Measurements from ENCODE around the gene ENPP7. TPM values are rescaled to one million over a fixed set of nuclear protein-coding genes. Genes with fewer than 3 reads are reported as not detected.
"Not testable (repeated sequence)": the region's sequence is repeated elsewhere in the genome, so short reads cannot be mapped to it uniquely, and the experiment has no call there.

The ENPP7 gene
- total RNA-seq, 2 experiments from 2014 or later, result 0.14 TPM; not detected in 1

- Mint-ChIP-seq H3K36me3 (no peaks in the 10 kb centered on the region), H3K4me1 (peaks cover 7% of the 10 kb centered on the region), H3K27me3 (peaks cover 60% of the 10 kb centered on the region), H3K27ac (no peak overlapping the region), H3K4me3 (no peak overlapping the region), H3K9me3 (no peaks in the 10 kb centered on the region)
- ATAC-seq (ENCODE audit: low read depth), result no peak
- POLR2A ChIA-PET, result no interaction called here
- no peak for DNase-seq
Measured at GRCh38 chr17:79743614-79744013, 12.9 kb downstream of the ENPP7 start.

- POLR2A ChIA-PET, result interaction anchor here (0.8 to 1.3 kb wide), 6 partner anchors 31 to 248 kb away, joined by 3 to 5 read pairs (median 4); no protein-coding TSS in a partner anchor
Measured at GRCh38 chr17:79745641-79746105, 14.9 kb downstream of the ENPP7 start.

DNA sequence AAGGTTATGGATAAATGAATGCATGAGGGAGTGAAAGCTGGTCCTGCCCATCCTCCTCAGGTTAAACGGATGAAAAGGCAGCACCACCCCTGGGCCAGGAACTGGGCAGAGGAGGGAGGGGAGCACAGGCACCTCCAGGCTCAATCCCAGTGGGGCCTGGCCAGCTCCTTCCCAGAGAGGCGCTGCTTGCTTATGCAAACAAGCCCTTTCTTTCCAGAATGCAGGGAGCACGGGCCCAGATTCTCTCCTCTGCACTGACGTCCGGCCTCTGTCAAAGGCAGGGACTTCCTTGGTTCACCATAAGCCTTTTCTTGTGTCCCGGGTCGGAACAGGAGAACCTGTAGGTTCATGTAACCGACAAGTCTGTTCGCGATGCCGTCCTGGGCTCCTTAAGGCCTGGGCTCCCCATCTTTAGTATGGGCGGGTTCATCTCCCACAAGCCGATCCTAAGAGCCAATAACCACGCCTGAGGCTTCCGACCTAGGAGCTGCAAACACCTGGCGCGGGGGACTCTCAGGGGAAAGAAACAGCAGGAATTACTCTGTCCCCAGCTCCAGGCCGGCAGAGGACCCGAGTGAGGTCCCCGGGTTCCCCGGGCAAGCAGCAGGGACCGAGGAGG lies 16.3 kb downstream of the ENPP7 start:
- H3K27me3 Mint-ChIP-seq, result peaks cover 64% of the 10 kb centered on the region
- no peak for ATAC-seq (ENCODE audit: low read depth)

More at GRCh38 chr17:79745641-79746105, 14.9 kb downstream of the ENPP7 start:
- Mint-ChIP-seq H3K4me3 (peak overlapping the region; percentile 25), H3K9me3 (no peaks in the 10 kb centered on the region), H3K36me3 (no peaks in the 10 kb centered on the region), H3K27me3 (peaks cover 57% of the 10 kb centered on the region), H3K27ac (peak overlapping the region; percentile 18), H3K4me1 (peaks cover 7% of the 10 kb centered on the region)
- DNase-seq, result no peak
- ATAC-seq (ENCODE audit: low read depth), result no peak

DNA sequence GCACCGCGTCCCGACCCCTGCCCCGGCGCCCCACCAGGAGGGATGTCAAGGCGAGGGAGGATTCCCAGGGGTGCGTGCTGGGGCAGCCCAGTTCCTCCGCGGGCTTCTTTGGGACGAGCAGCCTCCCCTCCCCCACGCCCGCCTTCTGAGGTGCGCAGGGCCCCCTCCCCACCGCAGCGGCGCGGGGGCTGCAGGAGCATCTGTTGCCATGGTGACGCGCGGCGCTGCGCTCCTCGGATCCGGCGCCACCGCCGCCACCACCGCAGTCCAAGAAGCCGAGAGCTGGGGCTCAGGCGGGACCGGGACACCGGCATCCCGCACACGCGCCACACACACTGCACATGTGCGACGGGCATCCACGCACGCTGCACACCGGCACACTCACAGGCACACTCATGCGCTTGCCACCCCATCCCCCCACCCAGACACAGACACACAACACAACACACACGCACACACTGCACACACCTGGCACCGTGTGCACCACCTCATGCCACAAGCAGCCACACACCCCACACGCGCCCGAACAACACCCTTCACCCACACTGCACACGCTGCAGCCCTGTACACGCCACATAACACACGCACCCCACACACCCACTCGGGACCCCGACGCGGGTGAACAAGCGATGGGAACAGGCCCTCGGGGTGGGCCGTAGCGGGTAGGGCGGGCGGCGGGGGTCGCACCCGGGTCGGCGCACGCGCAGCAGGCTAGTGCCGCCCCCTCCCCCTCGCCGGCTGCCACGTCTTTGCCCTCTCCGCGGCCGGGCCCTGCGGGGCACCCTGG lies 17.0 kb downstream of the ENPP7 start:
- no peak overlapping the region for H3K27ac Mint-ChIP-seq
- ATAC-seq (ENCODE audit: low read depth) (no peak), DNase-seq (no peak)
- no peak overlapping the region for H3K4me3 Mint-ChIP-seq
- H3K27me3 Mint-ChIP-seq, result peaks cover 64% of the 10 kb centered on the region
- POLR2A ChIA-PET, result no interaction called here
- H3K9me3 Mint-ChIP-seq, result no peaks in the 10 kb centered on the region
- peaks cover 6% of the 10 kb centered on the region for H3K4me1 Mint-ChIP-seq
- H3K36me3 Mint-ChIP-seq, result no peaks in the 10 kb centered on the region

More for the DNA sequence above, 16.3 kb downstream of the ENPP7 start:
- Mint-ChIP-seq H3K36me3 (no peaks in the 10 kb centered on the region), H3K4me1 (peaks cover 7% of the 10 kb centered on the region), H3K4me3 (no peak overlapping the region), H3K27ac (no peak overlapping the region), H3K9me3 (no peaks in the 10 kb centered on the region)
- DNase-seq, result no peak
- POLR2A ChIA-PET, result interaction anchor here (1.1 to 1.3 kb wide), 2 partner anchors 50 to 90 kb away, joined by 5 to 7 read pairs; partner anchors contain the start of gene CBX8

DNA sequence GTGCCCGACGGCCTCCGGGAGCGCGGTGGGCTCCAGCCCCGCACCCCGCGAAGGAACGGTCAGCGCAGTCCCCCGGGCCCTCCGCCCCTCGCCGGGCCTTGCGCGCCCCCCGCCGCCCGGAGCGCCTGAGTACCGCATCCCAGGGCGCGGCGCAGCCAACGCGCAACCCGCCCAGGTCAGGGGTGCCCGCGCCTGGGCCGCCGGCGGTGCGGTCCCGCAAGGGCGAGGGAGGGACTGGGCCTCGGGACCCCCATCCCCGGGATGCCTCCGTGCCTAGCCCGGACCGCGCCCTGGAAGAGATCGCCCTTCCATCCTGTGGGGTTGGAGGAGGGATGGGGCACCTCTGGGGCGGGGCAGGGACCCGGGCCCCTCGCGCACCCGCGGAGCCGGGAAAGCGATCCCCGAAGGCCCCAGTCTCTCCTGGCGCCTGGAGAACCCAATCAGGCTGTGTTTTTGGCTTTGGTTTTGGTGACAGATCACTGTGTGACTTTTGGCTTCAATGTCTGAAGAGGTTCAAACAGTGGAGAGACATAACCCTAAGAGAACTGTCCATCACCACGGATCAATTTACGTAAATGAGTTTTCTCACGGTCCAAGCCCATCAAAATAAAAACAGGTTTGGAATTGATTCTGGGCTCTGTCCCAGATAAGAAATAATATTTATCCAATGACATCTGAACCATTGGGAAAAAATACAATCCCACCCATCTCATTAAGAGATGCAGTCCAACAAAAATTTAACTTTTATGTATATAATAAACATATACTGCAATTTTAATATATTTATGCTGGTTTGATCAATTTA lies 17.8 kb downstream of the ENPP7 start:
- no peak overlapping the region for H3K27ac Mint-ChIP-seq
- DNase-seq, result no peak
- H3K36me3 Mint-ChIP-seq, result no peaks in the 10 kb centered on the region
- ATAC-seq (ENCODE audit: low read depth), result no peak
- peaks cover 61% of the 10 kb centered on the region for H3K27me3 Mint-ChIP-seq
- no peak overlapping the region for H3K4me3 Mint-ChIP-seq
- H3K9me3 Mint-ChIP-seq, result no peaks in the 10 kb centered on the region
- POLR2A ChIA-PET, result no interaction called here
- peaks cover 6% of the 10 kb centered on the region for H3K4me1 Mint-ChIP-seq

DNA sequence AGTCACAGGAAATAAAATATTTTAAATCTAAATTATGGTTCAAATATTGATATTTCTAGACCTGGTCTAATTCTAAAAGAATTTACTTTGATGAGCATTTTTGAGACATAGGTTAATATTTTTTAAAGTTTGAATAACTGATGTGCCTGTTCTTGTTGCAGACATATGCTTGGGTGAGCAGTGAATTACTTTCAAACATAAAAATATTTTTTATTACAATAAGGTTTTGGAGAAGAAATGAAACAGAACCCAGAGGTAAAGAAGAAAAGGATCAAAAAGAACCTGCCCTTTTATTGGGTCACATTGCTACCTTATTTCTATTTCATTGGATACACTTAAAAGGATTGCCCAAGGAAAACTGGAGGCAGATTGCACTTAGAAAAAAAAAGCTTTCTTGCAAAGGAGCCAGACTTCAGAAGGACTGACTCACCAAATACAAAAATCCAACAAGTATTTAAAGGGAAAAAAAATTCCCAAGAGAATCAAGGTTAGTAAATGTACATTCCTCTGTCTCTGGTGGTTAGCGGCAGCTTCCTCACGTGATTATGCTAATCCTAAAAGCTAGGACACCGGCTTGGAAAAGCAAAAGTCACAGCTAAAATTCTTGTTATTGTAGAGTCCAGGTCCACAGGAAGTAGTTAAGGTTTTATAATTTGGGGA lies 18.5 kb downstream of the ENPP7 start:
- POLR2A ChIA-PET, result no interaction called here
- Mint-ChIP-seq H3K4me1 (peaks cover 6% of the 10 kb centered on the region), H3K4me3 (no peak overlapping the region), H3K27me3 (peaks cover 61% of the 10 kb centered on the region), H3K9me3 (no peaks in the 10 kb centered on the region), H3K36me3 (no peaks in the 10 kb centered on the region), H3K27ac (no peak overlapping the region)
- DNase-seq (no peak), ATAC-seq (ENCODE audit: low read depth) (no peak)

DNA sequence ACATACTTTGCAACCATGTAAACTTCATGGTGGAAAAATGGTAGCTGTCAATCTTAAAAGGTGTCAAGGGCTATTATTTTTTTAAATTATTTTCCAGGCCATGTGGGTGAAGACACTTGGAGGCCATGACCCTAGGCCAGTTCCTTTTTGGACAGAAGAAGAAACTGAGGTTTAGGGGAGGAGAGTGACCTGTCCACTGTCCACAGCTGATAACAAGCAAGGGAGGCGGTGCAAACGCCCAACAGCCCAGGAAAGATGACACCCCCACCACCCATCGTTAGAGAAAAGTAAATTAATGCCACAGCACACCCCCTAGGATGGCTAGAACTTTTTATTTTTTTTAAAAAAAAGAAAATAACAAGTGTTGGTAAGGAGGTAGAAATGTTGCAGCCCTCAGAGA lies 19.2 kb downstream of the ENPP7 start:
- H3K36me3 Mint-ChIP-seq, result no peaks in the 10 kb centered on the region
- no peak overlapping the region for H3K27ac Mint-ChIP-seq
- DNase-seq (no peak), ATAC-seq (ENCODE audit: low read depth) (no peak)
- POLR2A ChIA-PET, result no interaction called here
- peaks cover 6% of the 10 kb centered on the region for H3K4me1 Mint-ChIP-seq
- no peak overlapping the region for H3K4me3 Mint-ChIP-seq
- no peaks in the 10 kb centered on the region for H3K9me3 Mint-ChIP-seq
- peaks cover 65% of the 10 kb centered on the region for H3K27me3 Mint-ChIP-seq

DNA sequence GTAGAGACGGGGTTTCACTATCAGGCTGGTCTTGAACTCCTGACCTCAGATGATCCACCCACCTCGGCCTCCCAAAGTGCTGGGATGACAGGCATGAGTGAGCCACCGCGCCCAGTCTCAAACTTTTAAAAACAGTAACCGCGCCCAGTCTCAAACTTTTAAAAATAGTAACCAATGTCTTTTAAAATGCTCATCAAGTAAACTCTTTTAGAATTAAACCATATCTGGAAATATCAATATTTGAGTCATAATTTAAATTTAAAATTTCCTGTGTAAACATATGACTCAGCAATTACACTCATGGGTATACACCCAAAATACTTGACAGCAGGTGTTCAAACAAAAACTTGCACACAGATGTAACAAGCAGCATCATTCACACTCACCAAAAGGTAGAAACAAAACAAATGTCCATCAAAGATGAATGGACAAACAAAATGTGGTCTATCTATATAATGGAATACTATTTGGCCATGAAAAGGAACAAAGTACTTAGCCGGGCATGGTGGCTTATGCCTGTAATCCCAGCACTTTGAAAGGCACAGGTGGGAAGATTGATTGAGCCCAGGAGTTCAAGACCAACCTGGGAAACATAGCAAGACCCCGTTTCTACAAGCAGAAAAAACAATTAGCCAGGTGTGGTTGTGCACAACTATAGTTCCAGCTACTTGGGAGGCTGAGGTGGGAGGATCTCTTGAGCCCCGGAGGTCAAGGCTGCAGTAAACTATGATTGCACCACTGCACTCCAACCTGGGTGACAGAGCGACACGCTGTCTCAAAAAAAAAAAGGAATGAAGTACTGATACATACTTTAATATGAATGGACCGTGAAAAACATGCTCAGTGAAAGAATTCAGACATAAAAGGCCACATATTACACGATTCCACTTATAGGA lies 20.2 kb downstream of the ENPP7 start:
- Mint-ChIP-seq H3K9me3 (no peaks in the 10 kb centered on the region), H3K27ac (no peak overlapping the region), H3K36me3 (no peaks in the 10 kb centered on the region), H3K27me3 (peaks cover 60% of the 10 kb centered on the region), H3K4me3 (no peak overlapping the region), H3K4me1 (peaks cover 6% of the 10 kb centered on the region)
- no peak for ATAC-seq (ENCODE audit: low read depth)
- POLR2A ChIA-PET, result no interaction called here
- DNase-seq, result no peak

GRCh38 chr17:79752175-79752574 lies 21.4 kb downstream of the ENPP7 start:
- Mint-ChIP-seq H3K27me3 (peaks cover 50% of the 10 kb centered on the region), H3K27ac (no peak overlapping the region), H3K36me3 (no peaks in the 10 kb centered on the region), H3K9me3 (no peaks in the 10 kb centered on the region), H3K4me1 (peaks cover 3% of the 10 kb centered on the region), H3K4me3 (no peak overlapping the region)
- ATAC-seq (ENCODE audit: low read depth) (no peak), DNase-seq (no peak)
- POLR2A ChIA-PET, result no interaction called here

DNA sequence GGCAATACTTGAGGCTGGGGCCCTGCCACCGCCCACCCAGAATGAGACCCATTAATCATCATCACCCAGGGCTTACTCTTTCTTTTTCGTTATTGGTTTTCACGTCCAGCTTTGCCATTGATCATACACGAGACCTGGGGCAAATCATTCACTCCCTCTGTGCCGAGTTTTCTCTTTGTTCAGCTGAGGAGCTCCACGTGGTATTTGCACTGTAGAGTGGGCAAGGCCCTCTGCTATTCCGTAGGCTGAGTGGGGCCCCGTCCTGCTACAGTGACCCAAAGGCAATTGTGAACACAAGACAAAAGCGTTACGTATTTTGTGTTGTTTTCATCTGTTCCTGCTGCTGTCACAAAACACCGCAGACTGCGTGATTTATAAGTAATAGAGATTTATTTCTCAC lies 23.6 kb downstream of the ENPP7 start:
- Mint-ChIP-seq H3K27me3 (peaks cover 47% of the 10 kb centered on the region), H3K27ac (no peak overlapping the region), H3K4me3 (no peak overlapping the region), H3K9me3 (no peaks in the 10 kb centered on the region), H3K36me3 (no peaks in the 10 kb centered on the region), H3K4me1 (no peaks in the 10 kb centered on the region)
- ATAC-seq (ENCODE audit: low read depth) (no peak), DNase-seq (no peak)
- POLR2A ChIA-PET, result no interaction called here

- POLR2A ChIA-PET; H3K9me3 Mint-ChIP-seq; H3K4me3 Mint-ChIP-seq; H3K36me3 Mint-ChIP-seq; H3K27ac Mint-ChIP-seq; ATAC-seq (ENCODE audit: low read depth); DNase-seq; H3K4me1 Mint-ChIP-seq: not testable (repeated sequence)
- peaks cover 42% of the 10 kb centered on the region for H3K27me3 Mint-ChIP-seq
Measured at GRCh38 chr17:79754903-79755302, 24.2 kb downstream of the ENPP7 start.

DNA sequence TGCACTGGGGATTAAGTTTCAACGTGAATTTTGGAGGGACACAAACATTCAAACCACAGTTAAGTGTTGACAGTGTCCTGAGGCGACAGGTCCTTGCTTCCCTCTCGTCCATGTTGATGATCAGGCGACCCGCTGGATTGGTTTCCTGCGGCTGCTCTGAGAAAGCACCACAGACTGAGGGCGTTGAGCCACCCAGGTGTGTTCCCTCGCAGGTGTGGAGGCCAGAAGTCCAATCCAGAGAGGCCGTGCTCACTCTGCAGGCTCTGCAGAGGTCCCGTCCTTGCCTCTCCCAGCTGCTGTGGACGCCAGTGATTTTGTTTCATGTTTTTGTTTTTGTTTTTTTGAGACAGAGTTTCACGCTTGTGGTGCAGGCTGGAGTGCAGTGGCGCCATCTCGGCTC lies 24.8 kb downstream of the ENPP7 start:
- no peak overlapping the region for H3K27ac Mint-ChIP-seq
- ATAC-seq (ENCODE audit: low read depth), result no peak
- H3K4me3 Mint-ChIP-seq, result no peak overlapping the region
- H3K36me3 Mint-ChIP-seq, result no peaks in the 10 kb centered on the region
- no peaks in the 10 kb centered on the region for H3K9me3 Mint-ChIP-seq
- peaks cover 37% of the 10 kb centered on the region for H3K27me3 Mint-ChIP-seq
- POLR2A ChIA-PET, result no interaction called here
- no peaks in the 10 kb centered on the region for H3K4me1 Mint-ChIP-seq
- DNase-seq, result no peak
